Measurements from ENCODE around the gene MED22.

GRCh38 chr9:133396952-133397351 lies 49.0 kb upstream of the MED22 start:
- TF ChIP-seq CTCF (IDR thresholded peaks at IDR 0.05) (peak; percentile 16; the same call in 1 of the 2 replicates), REST (IDR thresholded peaks at IDR 0.05; ENCODE audit: insufficient read depth in 1 of 2, low read depth in 2 of 2, low read length in 1 of 2) (no peak)
